Amniotic stem cell (primary cell): ENCODE measurements around the gene CERCAM.

Source experiments
- DNase-seq: peaks from one replicate; lab custom pipeline; 2025; lab: John Stamatoyannopoulos, UW

CERCAM gene, protein sequence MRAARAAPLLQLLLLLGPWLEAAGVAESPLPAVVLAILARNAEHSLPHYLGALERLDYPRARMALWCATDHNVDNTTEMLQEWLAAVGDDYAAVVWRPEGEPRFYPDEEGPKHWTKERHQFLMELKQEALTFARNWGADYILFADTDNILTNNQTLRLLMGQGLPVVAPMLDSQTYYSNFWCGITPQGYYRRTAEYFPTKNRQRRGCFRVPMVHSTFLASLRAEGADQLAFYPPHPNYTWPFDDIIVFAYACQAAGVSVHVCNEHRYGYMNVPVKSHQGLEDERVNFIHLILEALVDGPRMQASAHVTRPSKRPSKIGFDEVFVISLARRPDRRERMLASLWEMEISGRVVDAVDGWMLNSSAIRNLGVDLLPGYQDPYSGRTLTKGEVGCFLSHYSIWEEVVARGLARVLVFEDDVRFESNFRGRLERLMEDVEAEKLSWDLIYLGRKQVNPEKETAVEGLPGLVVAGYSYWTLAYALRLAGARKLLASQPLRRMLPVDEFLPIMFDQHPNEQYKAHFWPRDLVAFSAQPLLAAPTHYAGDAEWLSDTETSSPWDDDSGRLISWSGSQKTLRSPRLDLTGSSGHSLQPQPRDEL

DNA sequence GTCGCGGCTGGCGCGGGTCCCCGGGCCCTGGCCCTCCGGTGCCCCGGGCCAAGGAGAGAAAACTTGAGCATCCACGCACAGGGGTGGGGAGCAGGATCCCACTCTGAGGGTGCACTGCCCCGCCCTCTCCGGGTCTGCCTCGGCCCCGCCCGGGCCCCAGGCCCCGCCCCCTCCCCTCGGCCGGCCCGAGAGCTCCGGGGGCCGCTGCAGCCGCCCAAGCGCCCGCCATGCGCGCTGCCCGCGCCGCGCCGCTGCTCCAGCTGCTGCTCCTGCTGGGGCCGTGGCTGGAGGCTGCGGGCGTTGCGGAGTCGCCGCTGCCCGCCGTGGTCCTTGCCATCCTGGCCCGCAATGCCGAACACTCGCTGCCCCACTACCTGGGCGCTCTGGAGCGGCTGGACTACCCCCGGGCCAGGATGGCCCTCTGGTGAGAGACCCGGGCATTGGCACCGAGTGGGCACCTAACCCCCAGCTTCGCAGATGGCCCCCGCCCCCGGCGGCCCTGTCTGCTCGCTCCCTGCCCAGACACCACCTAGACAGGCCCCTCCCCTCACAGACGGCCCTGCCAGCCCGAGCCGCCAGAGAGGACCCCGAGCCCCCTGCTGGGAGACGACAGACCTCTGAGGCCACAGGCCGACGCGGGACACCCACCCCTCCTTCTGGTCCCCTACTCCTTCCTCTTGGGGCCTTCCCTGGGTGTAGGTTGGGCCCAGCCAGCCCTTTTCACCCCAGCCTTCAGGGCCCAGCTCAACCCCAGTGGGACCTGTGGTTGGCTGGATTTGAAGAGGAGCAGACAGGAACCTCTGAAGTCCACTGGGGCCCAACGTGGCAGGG, at the start of gene CERCAM:
Gene CERCAM (plus strand): TSS at position 207 of the 831 bp plus-strand sequence. CDS start 21 bp downstream, at position 228.
- no peak for DNase-seq

DNA sequence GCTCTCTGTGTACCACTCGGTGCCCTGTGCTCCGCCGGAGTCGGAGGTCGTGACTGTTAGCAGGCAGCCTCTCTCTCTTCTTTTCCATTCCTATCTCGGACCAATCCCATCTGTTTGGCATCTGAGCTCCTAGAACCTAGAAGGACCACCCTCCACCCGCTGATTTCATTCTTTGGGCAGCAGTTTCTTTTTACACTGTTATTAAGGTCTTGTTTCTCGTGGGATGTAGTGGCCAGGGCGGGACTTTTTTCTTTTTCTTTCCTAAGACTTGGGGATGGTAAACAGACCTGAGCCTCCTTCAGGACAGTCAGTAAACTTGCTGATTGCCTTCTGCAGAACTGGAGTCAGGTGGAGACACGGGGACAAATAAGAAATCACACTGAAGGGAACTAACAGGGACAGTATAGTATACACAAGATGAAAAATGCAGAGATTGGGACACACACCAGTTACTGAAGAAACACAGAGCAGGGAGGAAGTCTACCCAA, 49.0 kb upstream of the CERCAM start:
- DNase-seq, result no peak

GRCh38 chr9:128372188-128372641, 48.4 kb upstream of the CERCAM start:
- DNase-seq, result no peak

- no peak for DNase-seq
These were observed 47.9 kb upstream of the CERCAM start for GRCh38 chr9:128372784-128373183.

DNA sequence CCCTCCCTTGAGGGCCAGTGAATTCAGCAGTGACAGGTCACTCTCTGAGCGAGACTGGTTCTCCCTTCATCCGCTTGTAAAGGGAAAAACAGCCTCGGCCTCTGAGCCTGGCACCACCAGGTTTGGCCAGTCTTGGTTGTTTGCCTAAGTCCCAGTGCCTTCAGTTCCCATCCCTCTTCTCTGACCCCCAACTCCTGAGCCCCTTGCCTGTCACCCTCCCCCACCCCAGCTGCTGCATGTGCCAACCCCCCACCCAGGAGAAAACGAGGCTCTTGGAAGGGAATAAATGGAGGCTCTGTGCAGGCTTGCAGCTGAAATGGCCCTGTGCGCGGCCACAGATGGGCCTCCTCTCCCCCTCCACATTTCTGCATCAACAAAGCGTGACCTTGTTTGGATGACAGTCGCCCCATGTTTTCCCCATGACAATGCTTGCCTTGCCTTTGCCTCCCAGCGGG, 46.4 kb upstream of the CERCAM start:
- DNase-seq, result no peak

DNA sequence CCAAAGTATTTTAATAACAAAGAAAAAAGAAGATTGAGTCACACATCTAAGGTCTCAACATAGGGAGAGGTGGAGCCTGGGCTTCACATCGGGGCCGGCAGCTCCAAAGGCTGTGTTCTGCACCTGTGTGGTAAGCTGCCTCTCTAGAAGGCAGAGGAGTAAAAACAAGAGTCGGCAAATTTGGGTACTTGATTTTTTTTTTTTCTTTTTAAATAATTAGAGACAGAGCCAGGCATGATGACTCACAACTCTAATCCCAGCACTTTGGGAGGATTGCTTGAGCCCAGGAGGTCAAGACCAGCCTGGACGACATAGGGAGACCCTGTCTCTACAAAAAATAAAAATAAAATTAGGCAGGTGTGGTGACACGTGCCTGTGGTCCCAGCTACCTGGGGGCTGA, 44.8 kb upstream of the CERCAM start:
- DNase-seq, result no peak

DNA sequence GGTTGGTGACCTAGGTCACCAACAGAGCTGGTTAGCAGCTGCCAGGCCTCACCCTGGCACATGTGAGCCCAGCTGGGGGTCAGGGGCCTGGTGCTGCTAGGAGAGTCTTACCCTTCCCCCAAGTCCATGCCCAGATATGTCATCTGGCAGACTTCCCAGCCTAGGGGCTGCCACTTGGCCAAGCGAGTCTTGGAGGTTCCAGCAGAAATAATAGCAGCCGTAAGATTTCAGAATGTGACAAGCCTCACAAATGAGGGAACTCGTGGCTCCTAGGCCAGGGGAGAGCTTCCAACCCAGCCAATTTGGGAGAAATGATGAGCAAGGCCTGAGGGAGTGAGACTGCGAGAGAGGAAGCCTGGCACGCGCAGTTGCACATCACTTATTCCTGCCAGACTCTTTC, 38.4 kb upstream of the CERCAM start:
- DNase-seq, result no peak

- DNase-seq, result no peak
These were observed 37.5 kb upstream of the CERCAM start for GRCh38 chr9:128383007-128383753.

DNA sequence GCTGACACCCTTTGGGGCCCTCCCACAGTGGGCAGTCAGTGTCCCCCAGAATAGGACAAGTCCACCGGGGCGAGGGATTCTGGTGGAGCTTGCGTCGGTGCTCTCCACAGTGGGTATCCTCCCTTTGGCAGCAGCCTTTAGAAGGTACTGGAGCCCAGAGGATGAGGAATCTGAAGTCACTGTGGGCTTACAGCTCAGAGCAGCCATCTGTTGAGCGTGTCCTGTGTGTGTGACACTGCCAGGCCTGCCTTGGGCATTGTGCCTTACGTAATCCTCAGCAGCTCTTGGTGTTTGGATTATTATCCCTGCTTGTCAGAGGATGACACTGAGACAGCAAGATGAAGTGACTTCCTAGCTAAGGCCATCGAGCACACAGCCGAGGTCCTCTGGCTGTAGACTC, 36.9 kb upstream of the CERCAM start:
- DNase-seq, result no peak

- DNase-seq, result no peak
These were observed 35.7 kb upstream of the CERCAM start for GRCh38 chr9:128384801-128385495.

DNA sequence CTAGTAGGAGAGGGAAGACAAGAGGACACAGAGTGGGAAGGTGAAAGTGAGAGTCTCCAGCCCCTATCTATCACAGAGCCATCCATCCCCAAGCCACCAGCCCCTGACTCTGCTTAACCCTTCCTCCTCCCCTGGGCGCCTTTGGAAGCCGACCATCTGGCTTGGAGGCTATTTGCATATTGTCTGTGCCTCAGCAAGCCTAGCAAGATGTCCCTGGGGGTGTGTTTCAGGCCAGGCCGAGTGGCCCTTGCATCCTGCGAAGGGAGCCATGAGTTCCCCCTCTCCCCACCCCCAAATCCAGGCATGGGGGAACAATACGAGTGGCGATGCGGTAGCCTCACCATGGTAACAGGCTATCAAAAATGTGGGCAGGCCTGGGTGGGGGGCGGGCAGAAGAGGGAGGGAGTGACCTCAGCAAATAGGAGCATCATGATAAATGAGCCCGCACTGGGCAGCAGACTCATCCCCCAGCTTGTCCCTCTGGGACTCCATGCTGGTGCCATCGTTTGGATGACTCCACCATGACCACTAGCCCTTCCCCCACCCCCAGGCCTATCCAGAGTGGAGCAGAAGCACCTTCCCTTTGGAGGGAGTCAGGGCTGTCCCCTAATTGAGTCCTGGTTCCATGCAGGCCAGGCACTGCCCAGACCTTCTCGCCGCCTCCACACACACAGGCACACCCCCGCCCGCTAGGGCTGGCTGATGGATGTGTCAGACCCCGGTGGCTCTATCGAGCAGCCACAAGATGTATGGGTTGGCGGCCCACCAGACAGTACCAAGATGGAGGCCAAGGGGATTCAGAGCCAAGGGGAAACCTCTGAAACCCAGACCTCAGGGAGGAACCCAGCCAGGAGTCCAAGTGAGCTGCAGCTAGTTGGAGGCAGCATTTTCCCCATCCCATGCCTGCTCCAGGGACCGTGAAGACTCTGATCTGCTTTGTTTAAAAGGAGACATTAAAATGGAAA, 34.9 kb upstream of the CERCAM start:
- no peak for DNase-seq

- no peak for DNase-seq
These were observed 32.5 kb upstream of the CERCAM start for GRCh38 chr9:128388150-128388549.

- no peak for DNase-seq
These were observed 31.1 kb upstream of the CERCAM start for GRCh38 chr9:128389395-128390149.

DNA sequence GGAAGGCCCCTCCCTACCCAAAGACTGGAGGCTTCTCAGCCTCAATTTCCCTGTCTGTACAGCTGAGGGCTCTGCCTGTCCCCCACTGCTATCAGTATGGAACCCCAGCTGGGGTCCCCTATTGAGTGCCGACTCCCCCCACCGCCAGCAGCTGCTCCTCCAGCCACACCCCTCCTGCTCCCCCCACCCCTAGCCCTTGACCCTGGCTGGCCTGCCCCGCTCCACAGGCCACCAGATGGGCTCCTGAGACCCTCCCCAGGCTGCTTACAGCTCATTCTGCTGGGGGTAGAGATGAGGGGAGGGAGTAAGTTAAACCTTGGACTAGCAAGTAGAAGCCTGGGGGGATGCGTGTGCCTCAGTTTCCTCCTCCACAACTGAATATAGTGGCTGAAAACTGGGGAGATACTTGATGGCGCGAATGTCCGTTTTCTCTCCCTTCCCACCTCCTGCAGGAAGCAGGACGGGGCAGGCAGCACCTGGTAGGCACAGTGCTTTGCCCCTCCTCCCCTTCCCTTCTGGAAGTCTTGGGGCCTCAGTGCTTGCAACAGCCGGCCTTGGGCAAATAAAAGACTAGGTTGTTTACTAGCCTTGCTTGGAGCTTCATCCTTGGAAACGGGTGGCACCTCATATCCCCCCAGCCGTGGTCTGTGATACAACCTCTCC, 30.4 kb upstream of the CERCAM start:
- no peak for DNase-seq

DNA sequence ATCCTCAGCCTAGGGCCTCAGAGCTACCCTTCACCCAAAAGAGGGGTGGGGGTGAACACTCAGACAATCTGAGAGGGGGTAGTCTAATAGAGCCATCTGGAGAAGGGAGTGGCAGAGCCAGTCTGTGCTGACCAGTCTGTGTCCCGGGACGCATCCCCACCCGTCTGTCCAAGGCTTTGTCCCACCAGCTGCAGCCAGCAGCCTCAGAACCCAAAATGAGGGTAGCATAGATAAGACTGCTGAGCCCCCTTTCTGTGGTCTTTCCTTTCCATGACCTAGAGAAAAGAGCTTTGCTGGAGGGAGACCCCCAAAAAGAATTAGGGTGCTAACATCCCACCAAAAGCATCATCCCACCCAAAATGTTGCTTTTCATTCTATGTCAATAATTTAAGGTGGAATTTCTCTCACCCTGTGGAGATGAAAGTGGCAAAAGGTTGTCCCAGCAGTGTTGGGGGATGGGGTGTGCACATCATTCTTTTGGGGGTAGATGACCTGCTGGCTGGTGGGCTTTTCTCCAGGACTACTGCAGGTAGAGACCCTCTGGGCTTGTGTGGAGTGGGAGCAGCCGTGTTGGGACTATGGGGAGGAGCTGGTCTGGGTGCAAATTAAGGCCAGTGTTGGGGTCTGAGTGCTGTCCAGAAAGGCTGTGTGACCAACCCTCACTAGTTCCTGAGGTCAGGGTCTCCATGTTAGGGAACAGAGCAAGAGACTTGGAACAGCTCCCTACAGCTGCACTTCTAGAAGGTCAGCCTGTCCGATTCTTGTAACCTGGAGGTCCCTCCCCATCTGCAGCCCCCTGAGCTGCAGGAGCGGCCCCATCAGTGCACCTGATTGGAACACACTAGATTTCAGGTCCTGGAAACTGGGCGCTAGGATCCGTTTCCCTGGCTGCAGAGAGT, 29.6 kb upstream of the CERCAM start:
- no peak for DNase-seq

GRCh38 chr9:128391956-128392301, 28.7 kb upstream of the CERCAM start:
- DNase-seq, result no peak

GRCh38 chr9:128392302-128393144, 28.1 kb upstream of the CERCAM start:
- no peak for DNase-seq
